Fibroblast of pulmonary artery (primary cell): ENCODE data around the gene BST2.

ENCODE experiments used
- DNase-seq: peaks from one replicate; pipeline ENCODE4 v3.0.0-alpha.2; 2010; ENCODE audit warnings: low read depth
- H3K4me3 ChIP-seq: replicated peaks from 2 replicates; pipeline ENCODE4 v1.5.1; 2011; ENCODE audit warnings: low read depth, mild to moderate bottlenecking, control low read depth, low read length, moderate library complexity
- TF ChIP-seq, protein P1 (sequence below): IDR thresholded peaks from 2 replicates; pipeline ENCODE4 v1.5.1; 2011; ENCODE audit warnings: mild to moderate bottlenecking, control low read depth, low read length, inconsistent platforms; ENCODE audit errors: missing control alignments

BST2 gene

DNA sequence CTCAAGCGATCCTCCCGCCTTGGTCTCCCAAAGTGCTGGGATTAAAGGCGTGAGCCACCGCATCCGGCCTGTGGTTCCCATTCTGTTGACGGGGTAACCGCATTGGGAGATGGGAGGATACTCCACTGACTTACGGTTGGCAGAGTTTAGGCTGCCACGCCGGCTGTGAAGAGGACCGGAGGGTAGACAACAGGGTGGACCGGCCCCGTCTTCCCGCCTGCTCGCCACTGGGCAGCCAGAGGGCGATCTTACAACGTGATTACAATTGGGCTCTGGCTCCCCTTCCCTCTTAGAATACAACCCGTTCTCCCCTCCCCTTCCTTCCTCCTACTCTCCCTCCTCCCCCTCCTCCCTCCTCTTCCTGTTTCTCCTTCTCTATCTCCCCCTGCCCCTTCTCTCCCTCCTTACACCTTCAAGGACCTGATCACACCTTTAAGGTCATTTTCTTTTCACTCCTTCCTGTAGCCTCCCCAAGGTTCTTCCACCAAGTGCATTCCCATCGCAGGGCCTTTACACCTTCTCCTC is 10.5 kb downstream of the BST2 start:
- no peak overlapping the region for H3K4me3 ChIP-seq
- TF ChIP-seq, protein P1, sequence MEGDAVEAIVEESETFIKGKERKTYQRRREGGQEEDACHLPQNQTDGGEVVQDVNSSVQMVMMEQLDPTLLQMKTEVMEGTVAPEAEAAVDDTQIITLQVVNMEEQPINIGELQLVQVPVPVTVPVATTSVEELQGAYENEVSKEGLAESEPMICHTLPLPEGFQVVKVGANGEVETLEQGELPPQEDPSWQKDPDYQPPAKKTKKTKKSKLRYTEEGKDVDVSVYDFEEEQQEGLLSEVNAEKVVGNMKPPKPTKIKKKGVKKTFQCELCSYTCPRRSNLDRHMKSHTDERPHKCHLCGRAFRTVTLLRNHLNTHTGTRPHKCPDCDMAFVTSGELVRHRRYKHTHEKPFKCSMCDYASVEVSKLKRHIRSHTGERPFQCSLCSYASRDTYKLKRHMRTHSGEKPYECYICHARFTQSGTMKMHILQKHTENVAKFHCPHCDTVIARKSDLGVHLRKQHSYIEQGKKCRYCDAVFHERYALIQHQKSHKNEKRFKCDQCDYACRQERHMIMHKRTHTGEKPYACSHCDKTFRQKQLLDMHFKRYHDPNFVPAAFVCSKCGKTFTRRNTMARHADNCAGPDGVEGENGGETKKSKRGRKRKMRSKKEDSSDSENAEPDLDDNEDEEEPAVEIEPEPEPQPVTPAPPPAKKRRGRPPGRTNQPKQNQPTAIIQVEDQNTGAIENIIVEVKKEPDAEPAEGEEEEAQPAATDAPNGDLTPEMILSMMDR, result peak; percentile 65
- DNase-seq, result peak; percentile 71

DNA sequence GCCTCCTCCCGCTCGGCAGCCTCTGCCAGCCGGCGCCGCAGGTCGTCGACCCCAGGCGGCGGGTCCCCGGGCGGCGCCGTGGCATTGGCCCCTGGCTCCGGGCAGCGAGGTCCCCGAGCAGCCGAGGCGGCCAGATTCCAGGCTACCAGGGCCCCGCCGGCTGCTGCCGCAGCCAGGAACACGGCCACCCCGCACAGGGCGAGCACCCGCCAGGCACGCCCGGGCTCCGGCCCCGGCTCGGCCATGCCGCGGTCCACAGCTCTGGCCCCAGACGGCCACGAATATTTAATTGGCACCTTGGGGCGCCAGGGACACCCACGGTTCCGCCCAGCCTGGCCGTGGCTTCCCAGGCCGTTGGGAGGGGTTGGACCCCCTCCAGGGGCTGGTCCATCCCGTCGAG is 11.5 kb downstream of the BST2 start, which contains the start of gene CCDC194:
CCDC194 (minus strand) TSS at position 283 of the 400 bp plus-strand sequence; CDS start at position 245, 38 bp downstream.
- DNase-seq, result no peak
- no peak within 1 kb of the TSS for H3K4me3 ChIP-seq
- TF ChIP-seq, protein P1, result no peak

DNA sequence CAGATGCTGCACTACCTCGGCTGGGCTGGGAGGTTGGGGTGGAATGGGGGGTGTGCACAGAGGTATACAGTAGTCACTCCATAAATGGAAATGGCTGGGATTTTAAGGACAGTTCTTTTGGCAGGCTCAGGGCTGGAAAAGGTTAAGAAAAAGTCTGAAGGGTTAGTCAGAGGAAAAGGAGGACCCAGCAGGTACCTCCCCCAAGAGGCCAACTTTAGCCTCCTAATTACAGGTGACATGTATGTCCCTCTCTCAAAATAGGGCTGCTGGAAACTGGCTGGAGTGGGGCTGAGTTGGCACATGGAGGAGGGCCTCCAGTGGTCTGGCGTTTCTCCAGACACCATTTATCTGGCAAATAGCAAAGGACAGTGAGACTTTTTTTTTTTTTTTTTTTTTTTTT is 12.4 kb downstream of the BST2 start:
- no peak for DNase-seq
- H3K4me3 ChIP-seq, result no peak overlapping the region
- TF ChIP-seq, protein P1, result no peak

DNA sequence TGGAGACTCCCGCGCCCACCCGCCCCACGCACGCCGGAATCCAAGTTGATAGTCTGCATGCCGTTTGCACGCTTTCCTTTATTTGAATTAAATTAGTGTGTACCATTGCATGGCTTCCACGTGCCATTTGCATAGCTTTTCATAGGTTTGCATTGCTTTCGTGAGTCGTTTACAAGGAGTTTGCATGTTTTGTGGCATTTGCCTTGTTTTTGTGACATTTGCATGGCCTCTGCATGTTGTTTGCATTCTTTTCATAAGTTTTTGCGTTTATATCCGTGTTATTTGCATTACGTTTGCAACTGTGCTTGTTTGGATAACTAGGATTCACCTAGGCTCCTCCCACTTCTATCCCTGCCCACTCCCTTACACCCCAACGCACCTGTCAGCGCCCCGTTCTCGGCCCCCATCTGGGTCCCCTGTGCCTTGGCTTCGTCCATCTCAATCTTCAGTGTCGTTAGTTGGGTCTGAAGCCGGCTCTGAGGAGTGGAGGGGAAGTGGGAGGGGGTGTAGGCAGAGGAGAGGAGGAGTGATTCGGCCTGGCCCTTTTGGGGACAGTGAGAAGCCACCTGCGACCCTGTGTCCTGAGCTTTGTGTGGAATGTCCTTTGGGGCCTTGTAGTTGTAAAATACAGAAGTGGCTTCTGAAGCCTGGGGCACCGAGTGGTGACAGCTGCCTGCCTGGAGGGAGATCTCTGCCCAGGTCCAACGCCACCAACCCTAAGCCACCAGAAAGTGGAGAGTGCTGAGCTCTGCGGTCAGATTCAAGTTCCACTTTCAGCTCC is 13.9 kb downstream of the BST2 start:
- no peak for DNase-seq
- TF ChIP-seq, protein P1, result no peak
- H3K4me3 ChIP-seq, result peak overlapping the region; percentile 31

DNA sequence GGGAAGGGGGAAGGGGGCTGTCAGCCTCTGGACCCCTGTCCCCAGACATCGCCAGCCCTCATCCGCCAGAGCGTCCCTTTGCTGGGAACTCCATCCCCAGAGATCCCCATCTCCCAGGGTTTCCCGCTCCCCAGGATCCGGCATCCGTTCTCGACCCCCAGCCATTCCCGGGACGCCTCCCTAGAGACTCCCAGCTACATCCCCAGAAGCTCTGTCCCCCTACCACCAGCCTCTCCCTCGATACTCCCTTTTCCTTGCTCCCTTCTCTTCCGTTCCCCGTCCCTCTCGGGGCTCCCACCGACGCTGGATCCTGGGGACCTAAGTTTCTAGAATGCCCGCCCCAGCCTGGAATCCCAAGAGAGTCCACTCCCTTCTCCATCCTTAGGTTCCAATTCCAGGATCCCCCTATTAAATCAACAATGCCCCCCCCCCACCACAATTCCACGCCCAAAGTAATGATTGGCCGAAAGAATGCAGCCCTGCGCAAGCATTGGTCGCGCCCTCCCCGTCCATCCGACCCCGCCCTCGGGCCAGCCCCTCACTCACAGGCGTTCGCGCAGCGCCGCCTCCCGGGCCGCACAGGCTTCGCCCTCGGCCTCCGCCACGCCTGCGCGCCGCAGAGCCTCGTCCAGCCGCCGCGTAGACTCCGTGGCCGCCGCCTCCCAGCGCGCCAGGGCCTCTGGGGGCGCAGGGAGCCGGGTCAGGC is 14.6 kb downstream of the BST2 start:
- H3K4me3 ChIP-seq, result peak overlapping the region; percentile 69
- TF ChIP-seq, protein P1, result peak; percentile 31
- DNase-seq, result peak; percentile 92

DNA sequence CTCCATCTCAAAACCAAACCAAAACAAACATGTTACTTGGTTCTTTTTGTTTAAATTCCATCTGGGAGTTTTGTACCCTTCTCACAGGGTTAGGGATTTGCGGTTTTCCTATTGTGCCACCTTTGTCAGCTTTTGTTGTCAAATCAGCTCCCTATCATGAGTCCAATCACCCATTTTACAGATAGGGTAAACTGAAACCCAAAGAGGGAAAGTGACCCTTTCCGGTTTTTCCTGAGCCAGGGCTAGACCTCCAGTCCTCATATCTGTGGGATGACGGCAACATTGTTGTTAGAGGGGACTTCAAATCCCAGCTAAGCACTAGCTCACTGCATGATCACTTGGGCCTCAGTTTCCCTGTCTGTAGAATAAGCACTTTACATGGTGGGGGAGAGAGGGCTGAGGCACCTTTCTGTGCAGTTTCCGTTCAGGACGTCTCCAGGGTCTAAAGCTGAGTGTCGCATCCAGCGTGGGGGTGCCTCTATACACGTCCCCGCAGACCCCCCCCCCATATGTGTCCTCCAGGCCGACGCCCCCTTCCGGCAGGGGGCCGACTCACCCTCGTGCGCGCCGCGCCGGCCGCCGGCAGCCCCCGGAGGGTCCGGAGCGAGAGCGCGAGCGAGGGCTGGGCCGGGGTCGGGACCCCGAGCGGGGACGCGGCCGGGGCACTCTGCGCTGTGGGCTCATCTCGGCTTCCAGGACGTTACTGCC is 15.3 kb downstream of the BST2 start:
- peak overlapping the region; percentile 69 for H3K4me3 ChIP-seq
- no peak for DNase-seq
- TF ChIP-seq, protein P1, result no peak
